Panc1 (cell line): ENCODE results near the gene NOS2.

Source experiments
- CTCF ChIP-seq: fragments of 450-650 bp; IDR thresholded peaks from 2 replicates; pipeline ENCODE4 v1.5.1; 2017; ENCODE audit warnings: mild to moderate bottlenecking
- POLR2AphosphoS5 ChIP-seq: IDR thresholded peaks from 2 replicates; pipeline ENCODE4 v1.6.1; 2012; ENCODE audit warnings: mild to moderate bottlenecking, low read depth, low read length, moderate library complexity
- REST ChIP-seq, 2 experiments: IDR thresholded peaks; 2 replicates each; pipeline ENCODE4 v1.6.1; 2011 to 2012; ENCODE audit warnings: low read depth in 2 of 2, control low read depth in 1 of 2, low read length in 1 of 2, mild to moderate bottlenecking in 1 of 2, moderate library complexity in 1 of 2; ENCODE audit not compliant: insufficient read depth in 1 of 2

- TF ChIP-seq CTCF (no peak), POLR2AphosphoS5 (no peak), REST (IDR thresholded peaks at IDR 0.05; ENCODE audit: insufficient read depth in 1 of 2, low read depth in 2 of 2, low read length in 1 of 2) (no peak)
Measured at GRCh38 chr17:27751622-27752490, 48.5 kb downstream of the NOS2 start.
